K562 (cell line): ENCODE data around the gene CRHR1. TPM values are rescaled to one million over a fixed set of nuclear protein-coding genes. Genes with fewer than 3 reads are reported as not detected.

Experiments
- GABPB1 ChIP-seq: sonication (generic); formaldehyde crosslinking; IDR thresholded peaks from 2 replicates; pipeline ENCODE4 v1.8.0; 2022; ENCODE audit warnings: mild to moderate bottlenecking, missing genetic modification reagents
- POLR2A ChIP-seq: fragments of 450-650 bp; conservative IDR thresholded peaks from 2 replicates; pipeline ENCODE4 v1.6.1; 2016
- RNF2 ChIP-seq: sonication (generic); IDR thresholded peaks from 2 replicates; pipeline ENCODE4 v1.6.1; 2016
- TRIM25 ChIP-seq: fragments of 450-650 bp; IDR thresholded peaks from 2 replicates; pipeline ENCODE4 v1.7.0; 2016; ENCODE audit warnings: borderline replicate concordance
- polyA plus RNA-seq, 8 experiments: library from polyadenylated mRNA; depleted of rRNA in 4 of 8; stranded (reverse) in 5 of 8; unstranded in 3 of 8; fragments of >200 nt; fragmentation: Nextera tagmentation in 2 of 8; fragmentation: Illumina TruSeq in 1 of 8; extraction: Ambion mirVana in 2 of 8; extraction: Trizol in 1 of 8; gene quantifications; 2 replicates each; pipeline versions ENCODE4 v1.2.1 to v1.2.3, GENCODE V29; 2011 to 2014; ENCODE audit warnings: inconsistent platforms in 1 of 8, missing spikeins in 1 of 8
- total RNA-seq, 7 experiments: library from RNA; depleted of rRNA in 6 of 7; stranded (reverse); fragments of >200 nt in 6 of 7; fragmentation: Illumina TruSeq in 2 of 7; extraction: Trizol in 2 of 7; gene quantifications; 2 replicates each; pipeline versions ENCODE4 v1.2.1 to v1.2.3, GENCODE V29; 2011 to 2021; ENCODE audit warnings: low replicate concordance in 1 of 7
- TF ChIP-seq, protein P1 (sequence below), 2 experiments: fragments of 450-650 bp in 1 of 2; IDR thresholded peaks; 2 replicates each; pipeline ENCODE4 v1.6.1; 2011 to 2017; ENCODE audit warnings: low read depth in 2 of 2, antibody characterized with exemption in 1 of 2, borderline replicate concordance in 1 of 2, low read length in 1 of 2, mild to moderate bottlenecking in 1 of 2, mixed read lengths in 1 of 2; ENCODE audit not compliant: control insufficient read depth in 1 of 2
- TF ChIP-seq, protein P2 (sequence below): fragments of 450-650 bp; formaldehyde crosslinking; IDR thresholded peaks from 2 replicates; pipeline ENCODE4 v1.4.0; 2022; ENCODE audit warnings: missing genetic modification characterization

Gene CRHR1
- total and polyA plus RNA-seq, 9 of the 15 experiments (the other 6 are each of a cell fraction or from before 2014, with no cell fraction given): 0.05 TPM; not detected in 8

DNA sequence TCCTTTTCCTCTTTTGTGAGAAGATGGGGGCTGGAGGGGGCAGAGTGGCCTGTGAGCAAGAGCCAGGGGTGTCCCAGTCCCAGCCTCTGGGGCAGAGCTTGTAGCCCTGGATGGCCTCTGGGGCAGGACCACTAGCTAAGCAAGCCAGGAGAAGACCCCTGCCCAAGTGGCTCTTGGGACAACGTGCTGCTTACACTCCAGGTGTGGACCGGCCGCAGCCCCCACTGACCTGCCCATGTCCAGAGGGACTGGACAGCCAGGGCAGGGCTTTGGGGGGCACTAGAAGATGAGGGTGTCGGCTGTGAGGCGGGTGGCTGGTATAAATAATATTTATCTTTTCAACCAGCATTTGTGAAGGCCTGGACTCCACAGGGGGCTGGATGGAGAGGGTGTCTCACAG, 51.4 kb downstream of the CRHR1 start (continued):
- TF ChIP-seq, protein P1, sequence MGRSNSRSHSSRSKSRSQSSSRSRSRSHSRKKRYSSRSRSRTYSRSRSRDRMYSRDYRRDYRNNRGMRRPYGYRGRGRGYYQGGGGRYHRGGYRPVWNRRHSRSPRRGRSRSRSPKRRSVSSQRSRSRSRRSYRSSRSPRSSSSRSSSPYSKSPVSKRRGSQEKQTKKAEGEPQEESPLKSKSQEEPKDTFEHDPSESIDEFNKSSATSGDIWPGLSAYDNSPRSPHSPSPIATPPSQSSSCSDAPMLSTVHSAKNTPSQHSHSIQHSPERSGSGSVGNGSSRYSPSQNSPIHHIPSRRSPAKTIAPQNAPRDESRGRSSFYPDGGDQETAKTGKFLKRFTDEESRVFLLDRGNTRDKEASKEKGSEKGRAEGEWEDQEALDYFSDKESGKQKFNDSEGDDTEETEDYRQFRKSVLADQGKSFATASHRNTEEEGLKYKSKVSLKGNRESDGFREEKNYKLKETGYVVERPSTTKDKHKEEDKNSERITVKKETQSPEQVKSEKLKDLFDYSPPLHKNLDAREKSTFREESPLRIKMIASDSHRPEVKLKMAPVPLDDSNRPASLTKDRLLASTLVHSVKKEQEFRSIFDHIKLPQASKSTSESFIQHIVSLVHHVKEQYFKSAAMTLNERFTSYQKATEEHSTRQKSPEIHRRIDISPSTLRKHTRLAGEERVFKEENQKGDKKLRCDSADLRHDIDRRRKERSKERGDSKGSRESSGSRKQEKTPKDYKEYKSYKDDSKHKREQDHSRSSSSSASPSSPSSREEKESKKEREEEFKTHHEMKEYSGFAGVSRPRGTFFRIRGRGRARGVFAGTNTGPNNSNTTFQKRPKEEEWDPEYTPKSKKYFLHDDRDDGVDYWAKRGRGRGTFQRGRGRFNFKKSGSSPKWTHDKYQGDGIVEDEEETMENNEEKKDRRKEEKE (IDR thresholded peaks at IDR 0.05; ENCODE audit: borderline replicate concordance in 1 of 2, control insufficient read depth in 1 of 2, low read depth in 2 of 2, low read length in 1 of 2): no peak
- TF ChIP-seq GABPB1 (no peak), POLR2A (no peak), RNF2 (no peak), TRIM25 (no peak)
- TF ChIP-seq, protein P2, sequence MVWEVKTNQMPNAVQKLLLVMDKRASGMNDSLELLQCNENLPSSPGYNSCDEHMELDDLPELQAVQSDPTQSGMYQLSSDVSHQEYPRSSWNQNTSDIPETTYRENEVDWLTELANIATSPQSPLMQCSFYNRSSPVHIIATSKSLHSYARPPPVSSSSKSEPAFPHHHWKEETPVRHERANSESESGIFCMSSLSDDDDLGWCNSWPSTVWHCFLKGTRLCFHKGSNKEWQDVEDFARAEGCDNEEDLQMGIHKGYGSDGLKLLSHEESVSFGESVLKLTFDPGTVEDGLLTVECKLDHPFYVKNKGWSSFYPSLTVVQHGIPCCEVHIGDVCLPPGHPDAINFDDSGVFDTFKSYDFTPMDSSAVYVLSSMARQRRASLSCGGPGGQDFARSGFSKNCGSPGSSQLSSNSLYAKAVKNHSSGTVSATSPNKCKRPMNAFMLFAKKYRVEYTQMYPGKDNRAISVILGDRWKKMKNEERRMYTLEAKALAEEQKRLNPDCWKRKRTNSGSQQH (CRISPR knock-in tag): no peak
